Skeletal muscle cell (primary cell): ENCODE measurements around the gene DIP2C.
"Not testable (repeated sequence)": the region's sequence is repeated elsewhere in the genome, so short reads cannot be mapped to it uniquely, and the experiment has no call there.

ENCODE experiments used
- DNase-seq: peaks from one replicate; pipeline ENCODE4 v3.0.0-alpha.2; 2010; ENCODE audit warnings: low read depth
- H3K4me3 ChIP-seq: 2 replicates; pipeline ENCODE4 v1.5.1; 2011; ENCODE audit warnings: low read depth, mild to moderate bottlenecking, control low read depth, low read length, moderate library complexity

DIP2C gene

DNA sequence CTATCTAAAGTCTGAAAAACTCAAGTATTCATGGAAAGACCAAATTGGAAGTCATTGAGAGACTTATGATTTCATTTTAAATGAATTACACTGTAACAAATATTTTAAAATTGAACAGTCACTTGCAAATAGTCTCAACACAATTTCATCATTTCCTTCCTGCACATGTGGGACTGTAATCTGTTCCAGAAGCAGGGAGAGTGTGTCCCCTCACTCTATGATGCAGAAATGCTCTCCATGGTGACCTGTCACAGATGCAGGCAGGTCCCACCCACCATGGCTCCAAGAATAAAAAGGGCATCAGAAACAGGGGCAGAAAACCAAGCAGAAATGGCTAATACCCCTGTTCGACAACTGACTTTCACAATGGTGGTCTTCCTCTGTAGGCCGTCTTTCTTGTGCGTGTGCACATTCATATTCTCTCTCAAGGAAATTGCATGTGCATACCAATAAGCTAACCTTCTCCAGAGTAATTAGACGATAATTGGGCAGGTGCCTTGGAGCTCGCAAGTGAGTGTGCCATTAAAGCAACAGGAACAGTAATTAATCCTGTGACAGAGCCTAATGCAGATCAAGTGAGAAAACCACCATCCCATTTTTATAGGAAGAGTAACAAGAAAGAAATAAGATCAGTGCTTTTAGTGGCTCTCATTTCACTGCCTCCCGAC, 383.3 kb downstream of the DIP2C start:
- no peak overlapping the region for H3K4me3 ChIP-seq
- DNase-seq: no peak

DNA sequence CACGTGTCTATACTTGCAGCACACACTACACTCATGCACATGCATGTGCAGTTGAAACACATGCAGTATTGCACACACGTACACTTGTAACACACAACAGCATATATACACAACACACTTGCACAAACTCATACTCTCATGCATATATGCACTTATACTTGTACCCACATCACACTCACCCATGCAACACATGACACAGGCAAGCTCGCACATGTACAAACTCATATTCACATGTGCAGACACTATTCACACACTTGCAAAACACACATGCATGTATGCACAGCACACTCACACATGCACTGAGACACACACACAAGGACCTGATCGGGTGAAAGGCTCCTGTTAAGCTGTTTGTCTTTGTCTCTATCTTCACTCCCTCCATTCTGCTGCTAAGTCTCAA, 384.4 kb downstream of the DIP2C start:
- H3K4me3 ChIP-seq: no peak overlapping the region
- no peak for DNase-seq

DNA sequence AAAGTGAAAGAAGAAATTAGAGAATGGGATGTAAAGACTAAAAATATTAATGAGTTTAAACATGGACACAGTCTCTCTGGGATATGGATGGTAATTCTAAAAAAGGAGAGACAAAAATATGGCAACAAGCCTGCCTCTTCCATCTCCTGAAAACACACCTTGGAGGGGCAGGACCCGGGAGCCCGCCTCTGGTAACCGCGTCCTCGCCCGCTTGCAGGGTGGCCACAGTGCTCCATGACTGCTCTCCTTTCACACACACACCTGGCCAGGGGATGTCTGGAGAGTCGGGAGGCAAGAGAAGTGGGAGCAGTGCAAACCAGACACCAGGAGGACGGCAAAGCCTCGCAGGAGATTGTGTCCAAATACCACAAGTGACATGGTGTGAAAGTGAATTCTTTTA, 387.9 kb downstream of the DIP2C start:
- H3K4me3 ChIP-seq: no peak overlapping the region
- no peak for DNase-seq

- not testable (repeated sequence) for H3K4me3 ChIP-seq, DNase-seq
These were observed 388.9 kb downstream of the DIP2C start for GRCh38 chr10:300580-300979.

DNA sequence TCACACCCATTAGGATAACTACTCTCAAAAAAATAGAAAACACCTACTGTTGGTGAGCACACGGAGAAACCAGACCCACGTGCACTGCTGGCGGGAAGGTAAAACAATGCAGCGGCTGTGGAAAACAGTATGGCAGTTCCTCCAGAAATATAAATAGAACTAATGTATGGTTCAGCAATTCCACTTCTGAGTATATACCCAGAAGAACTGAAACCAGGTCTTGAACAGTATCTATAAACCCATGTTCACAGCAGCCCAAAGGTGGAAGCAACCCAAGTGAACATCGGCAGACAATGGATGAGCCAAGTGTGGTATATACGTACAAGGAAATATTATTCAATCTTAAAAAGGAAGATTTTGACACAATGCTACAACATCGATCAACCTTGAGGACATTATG, 389.5 kb downstream of the DIP2C start:
- H3K4me3 ChIP-seq: no peak overlapping the region
- DNase-seq: no peak

DNA sequence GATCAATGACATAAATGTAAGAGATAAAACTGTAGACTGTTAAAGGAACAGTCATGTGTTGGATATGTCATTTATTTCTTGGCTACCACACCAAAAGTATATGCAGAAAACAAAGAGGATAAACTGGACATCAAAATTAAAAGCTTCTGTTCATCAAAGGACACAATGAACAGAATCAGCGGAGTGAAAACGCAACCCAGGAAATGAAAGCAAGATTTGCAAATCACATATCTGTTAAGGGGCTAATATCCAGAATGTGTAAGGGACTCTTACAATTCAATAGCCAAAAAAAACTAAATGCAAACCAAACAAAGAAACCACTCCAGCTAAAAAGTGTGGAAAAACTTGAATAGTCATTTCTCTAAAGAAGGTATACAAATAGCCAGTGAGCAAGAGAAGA, 390.0 kb downstream of the DIP2C start:
- no peak for DNase-seq
- no peak overlapping the region for H3K4me3 ChIP-seq

GRCh38 chr10:298033-298432, 391.4 kb downstream of the DIP2C start:
- DNase-seq: no peak
- no peak overlapping the region for H3K4me3 ChIP-seq

- DNase-seq: no peak
- peak overlapping the region; percentile 14 for H3K4me3 ChIP-seq
These were observed 391.9 kb downstream of the DIP2C start for GRCh38 chr10:297567-297966.

DNA sequence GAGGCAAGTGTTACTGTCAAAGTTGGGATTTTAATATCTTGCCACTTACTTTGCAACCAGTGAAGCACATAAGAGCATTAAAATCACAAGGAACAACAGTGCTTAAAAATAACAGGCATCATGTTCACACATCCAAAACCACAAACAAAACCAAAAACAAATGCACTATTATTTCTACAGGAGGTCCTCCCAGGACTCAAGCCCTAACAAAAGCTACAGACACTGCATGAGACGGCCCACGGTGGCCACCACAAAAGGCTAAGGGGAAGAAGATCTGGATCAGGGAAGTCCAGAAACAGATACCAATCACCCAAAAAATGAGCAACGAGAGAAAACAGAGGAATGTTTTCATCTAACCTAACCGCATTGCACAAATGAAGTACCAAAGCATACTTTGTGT, 395.8 kb downstream of the DIP2C start:
- DNase-seq: no peak
- no peak overlapping the region for H3K4me3 ChIP-seq

DNA sequence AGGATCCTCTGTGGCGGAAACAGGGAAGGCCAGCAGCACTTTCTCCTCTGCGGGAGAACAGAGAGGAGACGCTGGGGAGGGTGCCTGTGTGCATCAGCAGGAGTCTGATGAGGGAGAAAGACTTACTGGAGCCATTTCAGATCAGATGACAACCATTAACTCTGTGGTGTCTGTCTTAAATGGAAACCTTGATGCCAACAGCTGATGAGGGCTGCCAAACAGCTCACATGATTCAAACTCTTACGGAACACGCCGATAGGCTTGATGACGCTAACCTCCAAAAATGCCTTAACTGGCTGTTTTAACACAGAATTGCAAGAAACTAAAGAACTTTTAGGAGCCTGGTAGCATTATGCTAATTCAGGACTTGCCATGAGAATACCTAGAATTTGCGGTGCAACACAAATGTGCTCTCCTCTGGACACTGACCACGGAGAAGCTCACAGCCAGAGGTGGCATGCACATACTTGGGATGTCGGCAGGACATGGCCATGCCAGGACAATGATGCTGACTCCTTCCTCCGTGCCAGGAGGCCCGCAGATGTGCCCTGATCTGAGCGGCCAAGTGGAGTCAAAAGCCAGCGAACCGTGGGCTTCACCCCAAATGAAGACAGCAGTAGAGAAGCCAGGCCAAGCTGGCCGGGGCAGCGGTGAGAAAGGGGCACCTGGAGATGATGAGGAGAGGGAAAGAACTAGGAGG, 399.3 kb downstream of the DIP2C start:
- DNase-seq: no peak
- H3K4me3 ChIP-seq: no peak overlapping the region

DNA sequence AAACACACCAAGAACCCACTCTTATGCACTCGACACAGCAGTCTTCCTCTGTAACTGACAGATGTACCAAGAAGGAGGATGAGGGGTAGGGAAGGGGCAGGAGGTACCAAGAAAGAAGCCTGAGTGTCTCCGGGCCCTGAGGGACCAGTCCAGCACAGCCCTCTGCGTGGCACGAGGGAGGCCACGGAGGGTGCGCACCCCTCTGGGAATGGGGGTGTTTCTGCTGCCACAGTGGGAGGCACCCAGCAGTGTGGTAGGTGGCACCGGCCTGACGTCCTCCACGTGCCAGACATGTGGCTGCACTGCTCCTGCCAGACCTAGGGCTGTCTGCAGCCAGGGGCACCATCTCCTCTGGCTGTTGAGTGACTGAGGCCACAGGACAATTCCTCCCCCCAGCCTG, 399.9 kb downstream of the DIP2C start:
- no peak overlapping the region for H3K4me3 ChIP-seq
- no peak for DNase-seq

- no peak overlapping the region for H3K4me3 ChIP-seq
- no peak for DNase-seq
These were observed 400.9 kb downstream of the DIP2C start for GRCh38 chr10:288316-289200.

GRCh38 chr10:287814-288213, 401.7 kb downstream of the DIP2C start:
- H3K4me3 ChIP-seq: no peak overlapping the region
- no peak for DNase-seq

DNA sequence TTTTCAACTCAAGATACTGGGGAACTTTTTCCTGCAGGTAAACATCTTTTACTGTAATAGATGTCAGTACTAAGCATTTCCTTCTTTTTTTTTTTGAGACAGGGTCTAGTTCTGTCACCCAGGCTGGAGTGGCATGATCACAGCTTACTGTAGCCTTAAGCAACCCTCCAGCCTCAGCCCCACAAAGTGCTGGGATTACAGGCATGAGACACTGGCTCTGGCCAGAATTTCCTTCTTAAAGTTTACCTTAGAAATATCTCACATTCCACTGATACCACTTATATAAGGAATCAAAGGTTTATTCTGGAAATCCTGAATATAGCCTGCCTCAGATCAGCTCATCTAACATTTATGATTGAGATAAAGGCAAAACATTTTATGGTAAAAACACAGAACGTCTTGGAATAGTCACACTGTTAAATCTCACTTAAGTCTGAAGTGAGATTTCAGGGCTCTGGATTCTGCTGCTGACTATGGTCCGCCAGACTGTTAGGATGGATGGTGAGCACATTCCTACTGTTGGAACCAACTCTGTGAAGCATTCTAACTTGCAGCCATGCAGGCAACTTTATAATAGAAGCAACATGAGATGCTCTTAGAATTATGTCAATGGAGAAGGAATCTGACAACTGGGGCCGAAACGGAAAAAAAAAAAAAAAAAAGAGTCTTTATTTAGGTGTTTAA, 402.3 kb downstream of the DIP2C start:
- H3K4me3 ChIP-seq: no peak overlapping the region
- DNase-seq: no peak

GRCh38 chr10:285216-285615, 404.3 kb downstream of the DIP2C start:
- no peak for DNase-seq
- no peak overlapping the region for H3K4me3 ChIP-seq

DNA sequence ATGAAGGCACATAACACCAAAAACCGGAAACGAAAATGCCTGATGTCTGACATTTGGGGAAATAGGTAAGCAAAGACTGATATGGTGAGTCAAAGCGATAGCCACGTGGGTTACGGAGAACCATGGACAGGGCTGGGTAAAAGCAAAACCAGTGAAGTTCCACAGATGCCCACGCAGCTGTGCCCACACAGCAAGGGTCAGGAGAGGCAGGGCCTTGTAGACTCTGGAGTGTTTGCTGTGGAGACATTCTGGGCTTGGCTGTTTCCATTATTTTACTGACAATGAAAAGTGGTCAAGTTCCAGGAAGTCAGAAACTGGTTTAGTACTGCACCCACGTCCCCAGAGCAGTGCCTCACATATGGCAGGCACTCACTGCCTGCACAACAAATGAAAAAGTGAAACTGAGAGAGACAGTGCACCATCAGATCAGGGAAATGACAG, 405.5 kb downstream of the DIP2C start:
- no peak overlapping the region for H3K4me3 ChIP-seq
- no peak for DNase-seq

GRCh38 chr10:283140-283479, 406.4 kb downstream of the DIP2C start:
- no peak overlapping the region for H3K4me3 ChIP-seq
- DNase-seq: no peak

DNA sequence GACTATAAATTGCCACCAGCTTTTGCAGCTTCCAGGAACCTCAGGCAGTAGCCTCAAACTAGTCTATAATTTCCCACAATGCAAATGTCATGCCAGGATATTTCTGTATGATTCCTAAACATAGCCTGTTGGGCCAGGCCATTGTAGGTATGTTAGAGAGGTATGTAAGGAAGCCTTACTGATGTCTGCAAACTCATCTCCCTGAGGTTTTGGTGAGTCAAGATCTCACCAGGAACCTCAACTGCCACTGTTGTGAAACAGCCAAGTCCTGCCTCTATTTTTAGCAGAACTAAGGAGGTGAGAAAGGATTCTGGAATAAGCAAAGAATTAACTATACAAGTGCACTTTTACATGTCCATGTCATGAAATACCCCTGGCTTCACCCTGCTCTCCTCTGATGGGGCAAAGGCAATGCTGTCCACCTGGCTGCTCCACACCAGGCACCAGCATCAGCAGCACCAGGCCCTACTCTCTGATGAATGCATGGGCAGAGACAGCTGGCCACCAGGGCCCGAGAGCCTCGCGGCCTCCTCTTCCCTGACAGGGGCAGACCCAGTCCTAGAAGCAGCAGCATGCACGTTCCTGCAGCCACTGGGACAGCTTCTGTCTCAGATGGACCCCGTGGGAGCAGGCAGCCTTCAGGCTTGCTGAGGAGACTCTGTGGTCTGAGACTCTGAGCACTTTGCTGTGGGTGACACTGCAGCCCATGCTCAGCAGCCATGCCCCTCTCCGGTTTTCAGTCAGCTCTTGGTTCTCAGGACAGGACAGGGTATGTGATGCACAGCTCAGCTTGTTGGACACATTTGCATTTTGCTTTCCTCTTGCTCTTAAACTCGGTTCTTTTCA, 407.0 kb downstream of the DIP2C start:
- no peak overlapping the region for H3K4me3 ChIP-seq
- DNase-seq: no peak

- no peak overlapping the region for H3K4me3 ChIP-seq
- DNase-seq: no peak
These were observed 409.8 kb downstream of the DIP2C start for GRCh38 chr10:279655-280054.
